ENCODE results near the gene TBL3.
A peak's percentile ranks its signal among the peaks of the same experiment; 100 is the strongest.

TBL3 gene

GRCh38 chr16:1990351-1991134 lies 18.7 kb downstream of the TBL3 start:
- TF ChIP-seq CTCF (IDR thresholded peaks at IDR 0.05) = no peak
- no peaks in the 10 kb centered on the region for H3K9me3 ChIP-seq (ENCODE audit: control insufficient read depth, low read length)
- H2AFZ ChIP-seq = peak overlapping the region; percentile 73
- H3K4me1 ChIP-seq = peaks cover 3% of the 10 kb centered on the region
- no peaks in the 10 kb centered on the region for H3K36me3 ChIP-seq (ENCODE audit: control insufficient read depth, insufficient read depth, low read length)
- no peaks in the 10 kb centered on the region for H3K79me2 ChIP-seq
- H3K4me2 ChIP-seq (ENCODE audit: low read length) = peak overlapping the region; percentile 89
- no peaks in the 10 kb centered on the region for H3K27me3 ChIP-seq (ENCODE audit: control insufficient read depth, insufficient read depth, low read length)
- H3K9ac ChIP-seq = no peak overlapping the region
- H3K27ac ChIP-seq = no peak overlapping the region
- peak overlapping the region; percentile 68 for H3K4me3 ChIP-seq (ENCODE audit: low read depth, low read length)

GRCh38 chr16:1991135-1991551 lies 19.3 kb downstream of the TBL3 start:
- no peaks in the 10 kb centered on the region for H3K79me2 ChIP-seq
- H3K4me1 ChIP-seq = peaks cover 3% of the 10 kb centered on the region
- no peaks in the 10 kb centered on the region for H3K36me3 ChIP-seq (ENCODE audit: control insufficient read depth, insufficient read depth, low read length)
- no peak overlapping the region for H3K4me2 ChIP-seq (ENCODE audit: low read length)
- no peaks in the 10 kb centered on the region for H3K27me3 ChIP-seq (ENCODE audit: control insufficient read depth, insufficient read depth, low read length)
- no peak overlapping the region for H3K4me3 ChIP-seq (ENCODE audit: low read depth, low read length)
- H3K9me3 ChIP-seq (ENCODE audit: control insufficient read depth, low read length) = no peaks in the 10 kb centered on the region
- no peak overlapping the region for H2AFZ ChIP-seq
- no peak for TF ChIP-seq CTCF (IDR thresholded peaks at IDR 0.05)
- H3K9ac ChIP-seq = no peak overlapping the region
- H3K27ac ChIP-seq = no peak overlapping the region

GRCh38 chr16:1991588-1991947 lies 19.7 kb downstream of the TBL3 start:
- Histone ChIP-seq H3K4me1 (peaks cover 3% of the 10 kb centered on the region), H3K27ac (no peak overlapping the region), H2AFZ (no peak overlapping the region), H3K36me3 (ENCODE audit: control insufficient read depth, insufficient read depth, low read length) (no peaks in the 10 kb centered on the region), H3K27me3 (ENCODE audit: control insufficient read depth, insufficient read depth, low read length) (no peaks in the 10 kb centered on the region), H3K9me3 (ENCODE audit: control insufficient read depth, low read length) (no peaks in the 10 kb centered on the region), H3K79me2 (no peaks in the 10 kb centered on the region), H3K4me3 (ENCODE audit: low read depth, low read length) (peak overlapping the region; percentile 11), H3K4me2 (ENCODE audit: low read length) (no peak overlapping the region), H3K9ac (no peak overlapping the region)
- no peak for TF ChIP-seq CTCF (IDR thresholded peaks at IDR 0.05)

GRCh38 chr16:1991948-1992703 lies 20.3 kb downstream of the TBL3 start:
- Histone ChIP-seq H2AFZ (no peak overlapping the region), H3K4me3 (ENCODE audit: low read depth, low read length) (peak overlapping the region; percentile 11), H3K4me2 (ENCODE audit: low read length) (no peak overlapping the region), H3K4me1 (peaks cover 3% of the 10 kb centered on the region), H3K9me3 (ENCODE audit: control insufficient read depth, low read length) (no peaks in the 10 kb centered on the region), H3K9ac (no peak overlapping the region), H3K36me3 (ENCODE audit: control insufficient read depth, insufficient read depth, low read length) (no peaks in the 10 kb centered on the region), H3K27me3 (ENCODE audit: control insufficient read depth, insufficient read depth, low read length) (no peaks in the 10 kb centered on the region), H3K79me2 (no peaks in the 10 kb centered on the region), H3K27ac (no peak overlapping the region)
- no peak for TF ChIP-seq CTCF (IDR thresholded peaks at IDR 0.05)
